Stimulated activated CD4-positive, alpha-beta T cell treated with anti-CD3 and anti-CD28 coated beads, Interleukin-15, amount 100 ng/mL, for 48 hours (primary cell): ENCODE measurements around the gene TFAP2E.

ENCODE experiments used
- DNase-seq, 2 donors: peaks; one replicate each; pipeline ENCODE4 v3.0.0-alpha.2; 2020; ENCODE audit warnings: low read depth in 2 of 2

TFAP2E gene

GRCh38 chr1:35595684-35596083 lies 22.6 kb downstream of the TFAP2E start:
- DNase-seq: no peak

- no peak for DNase-seq
These were observed 24.8 kb downstream of the TFAP2E start for GRCh38 chr1:35597870-35598269.

- DNase-seq: no peak
These were observed 25.8 kb downstream of the TFAP2E start for GRCh38 chr1:35598895-35599294.

DNA sequence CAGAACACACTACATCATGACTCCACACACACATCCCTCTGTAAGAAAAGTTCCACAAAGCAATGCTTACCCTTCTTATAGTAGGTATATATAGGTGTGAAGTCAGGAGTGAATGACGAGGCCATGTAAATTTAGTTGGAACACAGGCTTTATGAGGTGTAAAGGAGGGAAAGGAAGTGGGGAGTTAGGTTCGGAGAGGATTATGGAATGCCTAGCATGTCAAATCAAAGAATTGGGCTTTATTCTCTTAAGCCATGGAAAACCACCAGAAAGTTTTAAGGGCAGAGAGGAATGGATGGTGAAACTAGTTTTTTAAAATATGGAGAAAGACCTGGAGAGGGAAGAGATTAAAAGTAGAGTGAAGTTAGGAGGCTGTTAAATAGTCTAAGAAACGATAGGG lies 26.3 kb downstream of the TFAP2E start:
- no peak for DNase-seq

- no peak for DNase-seq
These were observed 27.5 kb downstream of the TFAP2E start for GRCh38 chr1:35600593-35600992.

DNA sequence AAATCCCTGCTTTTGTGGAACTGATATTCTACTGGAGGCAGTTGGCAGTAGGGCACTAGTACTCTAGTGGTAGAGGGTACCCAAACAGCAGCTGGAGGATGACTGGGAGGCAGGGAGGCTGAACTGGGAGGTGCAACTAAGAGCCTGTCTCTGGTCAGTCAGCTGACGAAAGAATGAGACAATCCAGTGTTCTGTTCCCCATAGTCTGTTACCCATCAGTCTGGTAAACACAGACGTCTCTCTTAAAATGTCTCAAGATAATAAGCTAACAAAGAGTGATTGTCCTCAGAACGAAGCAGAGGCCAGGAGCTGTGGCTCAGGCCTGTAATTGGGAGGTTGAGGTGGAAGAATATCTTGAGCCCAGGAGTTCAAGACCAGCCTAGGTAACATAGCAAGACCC lies 30.4 kb downstream of the TFAP2E start:
- no peak for DNase-seq

DNA sequence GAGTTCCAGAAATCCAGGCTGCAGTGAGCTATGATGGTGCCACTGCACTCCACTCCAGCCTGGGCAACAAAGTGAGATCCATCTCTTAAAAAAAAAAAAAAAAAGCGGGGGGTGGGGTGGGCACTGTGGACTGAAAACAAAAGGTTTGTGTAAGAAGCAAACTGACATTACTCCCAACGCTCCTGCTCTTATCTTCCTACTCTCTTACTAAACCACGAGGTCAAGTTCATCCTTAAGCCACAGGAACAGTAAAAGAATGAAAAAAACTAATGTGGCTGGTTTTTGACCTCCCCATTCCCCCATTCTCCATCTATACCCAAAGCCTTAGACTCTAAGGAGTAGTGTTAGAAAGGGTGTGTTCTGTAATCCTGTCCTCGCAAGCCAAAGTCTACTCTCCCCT lies 30.8 kb downstream of the TFAP2E start:
- DNase-seq: no peak

GRCh38 chr1:35605071-35605866 lies 32.2 kb downstream of the TFAP2E start:
- DNase-seq: no peak

DNA sequence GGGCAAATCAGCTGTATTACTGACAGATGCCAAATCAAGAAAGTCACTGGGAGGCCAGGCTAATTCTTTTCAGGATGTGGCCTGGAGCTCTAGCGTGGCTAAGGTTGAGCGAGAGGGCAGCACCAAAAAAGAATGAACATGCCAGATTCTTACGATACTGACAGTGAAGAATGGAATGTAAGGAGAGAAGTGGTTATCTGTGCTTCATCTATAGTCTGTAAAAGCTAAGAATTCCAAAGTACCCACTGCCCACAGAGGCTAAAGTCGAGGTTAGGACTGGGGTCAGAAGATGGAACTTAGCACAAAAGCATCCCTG lies 32.7 kb downstream of the TFAP2E start:
- DNase-seq: no peak

- no peak for DNase-seq
These were observed 38.5 kb downstream of the TFAP2E start for GRCh38 chr1:35611655-35612054.

GRCh38 chr1:35615440-35615839 lies 42.3 kb downstream of the TFAP2E start:
- no peak for DNase-seq

- no peak for DNase-seq
These were observed 46.4 kb downstream of the TFAP2E start for GRCh38 chr1:35619237-35620121.

GRCh38 chr1:35622510-35623178 lies 49.5 kb downstream of the TFAP2E start:
- no peak for DNase-seq

DNA sequence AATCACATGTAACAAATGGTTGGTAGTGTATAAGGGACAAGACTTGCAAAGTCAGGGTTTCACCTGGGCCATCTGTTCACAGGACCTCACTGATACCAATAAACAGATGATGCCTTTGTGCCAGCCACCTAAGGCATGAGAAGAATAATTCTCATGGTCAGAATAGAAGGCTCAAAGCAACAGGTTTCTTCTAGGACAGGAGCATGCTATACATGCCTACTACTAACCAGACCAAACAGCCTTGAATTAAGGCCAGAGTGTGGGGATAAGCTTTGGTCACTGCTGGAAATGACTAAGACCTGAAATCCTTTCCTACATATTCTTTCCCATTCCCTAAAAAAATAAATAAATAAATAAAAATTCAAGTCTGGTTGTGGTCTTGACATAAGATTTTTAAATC lies 50.7 kb downstream of the TFAP2E start:
- no peak for DNase-seq

GRCh38 chr1:35629051-35629450 lies 55.9 kb downstream of the TFAP2E start:
- no peak for DNase-seq

- DNase-seq: no peak
These were observed 58.3 kb downstream of the TFAP2E start for GRCh38 chr1:35631396-35631795.

DNA sequence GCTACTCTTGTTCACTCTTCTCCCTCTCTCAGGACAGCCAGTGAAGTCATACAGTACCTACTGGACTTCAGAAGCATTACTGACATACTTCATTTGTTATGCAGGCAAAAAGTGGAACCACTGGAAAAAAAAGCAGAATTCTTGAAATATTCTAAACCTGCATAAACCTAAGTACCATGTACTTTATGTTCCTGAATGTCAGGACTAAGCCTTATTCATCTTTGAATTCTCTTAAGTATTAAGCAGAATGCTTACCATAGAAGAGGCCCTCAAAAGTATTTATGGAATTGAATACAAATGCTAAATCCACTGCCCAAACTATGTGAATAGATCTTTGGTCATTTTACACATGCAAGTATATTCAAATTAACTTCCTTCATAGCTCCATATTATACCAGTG lies 60.4 kb downstream of the TFAP2E start:
- no peak for DNase-seq

DNA sequence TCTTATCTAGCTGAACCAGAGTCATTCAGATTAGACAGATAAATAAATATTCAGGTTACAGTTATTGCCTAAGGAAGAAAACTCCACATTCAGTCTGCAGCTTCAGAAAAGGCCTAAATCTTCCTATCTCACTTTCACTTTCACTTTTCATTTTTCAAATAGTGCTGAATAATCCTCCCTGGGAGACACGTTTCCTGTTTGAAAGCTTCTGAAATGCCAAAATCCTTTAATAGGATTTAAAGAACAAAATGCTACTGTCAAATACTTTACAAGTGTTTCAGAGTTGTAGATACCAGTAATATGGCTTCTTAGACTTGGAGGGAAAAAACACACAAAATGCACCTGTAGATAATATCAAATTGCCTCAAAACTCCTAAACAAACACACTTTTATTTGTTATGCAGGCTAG lies 64.3 kb downstream of the TFAP2E start:
- no peak for DNase-seq

GRCh38 chr1:35640380-35641232 lies 67.5 kb downstream of the TFAP2E start:
- no peak for DNase-seq

DNA sequence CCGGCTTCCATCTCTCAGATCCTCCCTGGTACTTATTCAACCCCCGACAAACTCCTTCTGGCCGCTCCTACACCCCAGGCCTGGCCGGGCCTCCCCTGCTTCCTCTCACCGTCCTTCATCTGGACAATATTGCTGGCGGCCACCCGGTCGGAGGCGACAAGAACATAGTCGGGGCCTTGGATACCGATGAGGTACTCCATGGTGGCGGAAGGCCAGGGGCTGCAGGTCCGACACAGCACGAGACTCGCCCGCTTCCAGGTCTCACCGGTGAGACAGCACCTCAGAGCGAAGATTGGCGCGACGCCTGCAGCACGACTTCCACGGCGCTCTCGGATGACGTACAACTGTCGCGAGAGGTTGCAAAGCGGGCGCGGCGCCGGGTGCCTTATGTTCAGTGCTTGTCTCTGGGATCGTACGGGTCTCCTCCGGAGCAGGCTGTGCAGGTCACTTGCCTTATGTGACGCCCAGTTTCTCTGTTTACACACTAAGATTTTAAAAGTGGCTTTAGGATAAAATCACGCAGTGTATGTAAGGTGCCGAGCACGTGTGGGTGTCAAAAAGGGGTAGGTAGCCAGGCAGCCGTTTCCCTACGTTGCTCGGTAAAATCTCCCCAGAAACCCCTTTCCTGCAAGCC lies 68.2 kb downstream of the TFAP2E start, which contains the start of gene PSMB2:
Gene PSMB2, minus strand, starts transcription at position 294 of the 634 bp plus-strand sequence. Its CDS starts 94 bp downstream, at position 200.
- DNase-seq: peak; percentile 93 to 96

DNA sequence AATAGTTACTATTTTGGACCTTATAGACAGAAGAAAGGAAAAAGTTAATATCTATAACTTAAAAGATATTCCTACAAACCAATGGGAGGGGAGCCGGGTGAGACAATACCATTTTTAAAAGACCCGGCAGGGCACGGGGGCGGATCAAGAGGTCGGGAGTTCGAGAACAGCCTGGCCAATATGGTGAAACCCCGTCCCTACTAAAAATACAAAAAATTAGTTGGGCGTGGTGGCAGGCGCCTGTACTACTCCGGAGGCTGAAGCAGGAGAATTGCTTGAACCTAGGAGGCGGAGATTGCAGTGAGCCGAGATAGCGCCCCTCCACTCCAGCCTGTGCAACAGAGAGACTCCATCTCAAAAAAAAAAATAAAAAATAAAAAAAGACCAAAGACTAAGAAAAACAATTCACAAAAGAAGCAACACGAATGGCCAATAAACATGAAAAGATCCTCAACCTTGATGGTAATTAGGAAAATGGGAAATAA lies 69.4 kb downstream of the TFAP2E start:
- DNase-seq: peak in 1 of 2 donors; percentile 3
